Adrenal gland (tissue), 12 donors: ENCODE results near the gene LEPROT. TPM values are rescaled to one million over a fixed set of nuclear protein-coding genes. Genes with fewer than 3 reads are reported as not detected.
A peak's percentile ranks its signal among the peaks of the same experiment; 100 is the strongest.

Source experiments
- DNase-seq, 7 donors: peaks; one replicate each; pipeline ENCODE4 v3.0.0-alpha.2; 2019 to 2020
- H3K27ac ChIP-seq, 5 donors: fragments of 200-600 bp; sonication (generic) in 4 of 5; 1 replicate in 3 of 5; 2 replicates in 2 of 5; pipeline versions ENCODE4 v1.5.1 to v1.8.0; 2016 to 2020; ENCODE audit warnings: mild to moderate bottlenecking in 1 of 5
- H3K27me3 ChIP-seq: fragments of 200-600 bp; 2 replicates; pipeline ENCODE4 v1.8.0; 2021
- H3K36me3 ChIP-seq, 2 donors: fragments of 200-600 bp; replicated peaks in 1 of 2; 1 replicate in 1 of 2; 2 replicates in 1 of 2; pipeline versions ENCODE4 v1.5.1 to v1.8.0; 2018 to 2022
- H3K4me1 ChIP-seq, 2 donors: fragments of 200-600 bp; replicated peaks in 1 of 2; 1 replicate in 1 of 2; 2 replicates in 1 of 2; pipeline versions ENCODE4 v1.5.1 to v1.8.0; 2018 to 2021
- H3K4me3 ChIP-seq, 4 donors: fragments of 200-600 bp; sonication (generic) in 3 of 4; one replicate each; pipeline ENCODE4 v1.5.1; 2016 to 2018
- H3K9me3 ChIP-seq, 3 donors: fragments of 200-600 bp; sonication (generic) in 1 of 3; replicated peaks in 1 of 3; 1 replicate in 2 of 3; 2 replicates in 1 of 3; pipeline versions ENCODE4 v1.5.1 to v1.8.0; 2016 to 2021
- POLR2A ChIP-seq, 2 donors: fragments of 450-650 bp; IDR thresholded peaks; one replicate each; pipeline ENCODE4 v1.6.1; 2017; ENCODE audit warnings: antibody characterized with exemption in 2 of 2, mild to moderate bottlenecking in 2 of 2, moderate library complexity in 1 of 2
- WGBS, 4 donors: extraction: QIAGEN DNeasy Blood & Tissue Kit in 2 of 4; methylation state at CpG; one replicate each; pipeline versions ENCODE4 v1.1.5 to v1.1.7; 2013 to 2017; 5-methylcytosine and 5-hydroxymethylcytosine counted together
- intact Hi-C, 2 donors: fragments of 100-400 bp; cut with DNase I; formaldehyde crosslinking; loops; one replicate each; pipeline versions ENCODE4 v1.14.1 to v1.15.0; 2022 to 2023
- polyA plus RNA-seq, 3 donors: library from polyadenylated mRNA; stranded (reverse); fragments of 200-250 nt in 2 of 3; fragments of 350-450 nt in 1 of 3; fragmentation: Illumina TruSeq in 1 of 3; extraction: RNeasy Lipid Tissue Mini Kit (QIAGEN cat#74804) in 1 of 3; gene quantifications; one replicate each; pipeline ENCODE4 v1.2.3, GENCODE V29; 2013 to 2014
- total RNA-seq, 9 donors: library from RNA; depleted of rRNA in 4 of 9; stranded (reverse); fragments of >200 nt in 4 of 9; fragments of 120-200 nt in 1 of 9; fragmentation: NEBNext Ultra II Directional in 1 of 9; extraction: Animal tissue kit (Norgen Biotek cat#: 25700) in 1 of 9; gene quantifications; one replicate each; pipeline versions ENCODE4 v1.1.0 to v1.2.4, GENCODE V29; 2013 to 2023
- TF ChIP-seq, protein P1 (sequence below), 6 experiments: fragments of 450-650 bp in 4 of 6; fragments of 200-600 bp in 2 of 6; sonication (generic) in 1 of 6; IDR thresholded peaks; 1 replicate in 5 of 6; 2 replicates in 1 of 6; pipeline versions ENCODE4 v1.5.1 to v1.8.0; 2016 to 2021; ENCODE audit warnings: antibody characterized with exemption in 6 of 6, mild to moderate bottlenecking in 2 of 6, moderate library complexity in 1 of 6
- donor health status: healthy with polysubstance abuse.
- donor health status: Bipolar disorder and iron deficiency.
- donor health status: DM: yes; HTN: yes; CAD: no.
- donor health status: DM: no; HTN: no; CAD: no.
- donor health status: DM: no; HTN: no; CAD: no.
- donor health status: DM: yes; HTN: yes; CAD: no.

LEPROT gene
- total and polyA plus RNA-seq, 12 donors: 35.4 to 155 (median 93.1) TPM

DNA sequence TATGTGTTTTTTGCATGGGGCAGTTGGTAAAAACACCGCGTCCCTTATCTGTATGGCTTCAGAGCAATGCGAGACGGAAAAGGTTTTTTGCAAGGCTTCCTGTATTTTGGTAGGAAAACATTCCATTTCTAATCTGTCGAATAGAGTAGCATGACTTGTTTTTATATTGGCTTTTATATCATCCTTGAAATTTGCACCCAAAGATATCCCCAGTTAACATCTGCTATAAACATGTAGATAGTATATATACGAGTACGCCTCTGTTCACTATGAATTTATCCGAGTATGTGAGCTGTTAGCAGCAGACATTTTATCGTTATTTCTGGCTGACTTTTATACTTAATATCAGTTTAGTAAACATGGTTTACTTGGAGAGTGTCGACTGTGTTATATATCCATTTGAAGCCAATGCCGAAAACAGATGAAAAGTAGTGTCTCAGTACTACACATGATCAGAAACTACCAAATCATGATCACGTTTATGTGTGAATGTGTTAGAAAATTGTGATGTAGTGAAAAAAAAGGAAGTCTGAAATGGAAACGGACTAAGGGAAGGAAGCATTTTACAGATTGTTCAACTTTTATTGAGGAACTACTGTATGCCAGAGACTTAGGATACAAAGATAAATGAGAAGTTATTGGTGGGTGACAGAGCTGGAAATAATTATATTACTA lies 1.0 kb downstream of the LEPROT start:
- Histone ChIP-seq H3K27me3 (no peaks in the 10 kb centered on the region), H3K4me3 (peak overlapping the region; percentile 58 to 92 (median 88)), H3K9me3 (no peaks in the 10 kb centered on the region), H3K36me3 (peaks cover 0 to 13% of the 10 kb centered on the region in 2 donors), H3K27ac (peak overlapping the region; percentile 97 to 100 (median 99)), H3K4me1 (peaks cover 22 to 44% of the 10 kb centered on the region in 2 donors)
- DNase-seq: peak in 1 of 7 donors; percentile 20
- intact Hi-C loops: loop anchor here in 1 of 2 donors (10.0 kb wide), 1 partner anchor 167 kb away; no protein-coding TSS in a partner anchor
- TF ChIP-seq POLR2A (IDR thresholded peaks at IDR 0.05): no peak
- TF ChIP-seq, protein P1, sequence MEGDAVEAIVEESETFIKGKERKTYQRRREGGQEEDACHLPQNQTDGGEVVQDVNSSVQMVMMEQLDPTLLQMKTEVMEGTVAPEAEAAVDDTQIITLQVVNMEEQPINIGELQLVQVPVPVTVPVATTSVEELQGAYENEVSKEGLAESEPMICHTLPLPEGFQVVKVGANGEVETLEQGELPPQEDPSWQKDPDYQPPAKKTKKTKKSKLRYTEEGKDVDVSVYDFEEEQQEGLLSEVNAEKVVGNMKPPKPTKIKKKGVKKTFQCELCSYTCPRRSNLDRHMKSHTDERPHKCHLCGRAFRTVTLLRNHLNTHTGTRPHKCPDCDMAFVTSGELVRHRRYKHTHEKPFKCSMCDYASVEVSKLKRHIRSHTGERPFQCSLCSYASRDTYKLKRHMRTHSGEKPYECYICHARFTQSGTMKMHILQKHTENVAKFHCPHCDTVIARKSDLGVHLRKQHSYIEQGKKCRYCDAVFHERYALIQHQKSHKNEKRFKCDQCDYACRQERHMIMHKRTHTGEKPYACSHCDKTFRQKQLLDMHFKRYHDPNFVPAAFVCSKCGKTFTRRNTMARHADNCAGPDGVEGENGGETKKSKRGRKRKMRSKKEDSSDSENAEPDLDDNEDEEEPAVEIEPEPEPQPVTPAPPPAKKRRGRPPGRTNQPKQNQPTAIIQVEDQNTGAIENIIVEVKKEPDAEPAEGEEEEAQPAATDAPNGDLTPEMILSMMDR (IDR thresholded peaks at IDR 0.05): no peak
- WGBS, 4 donors: 1 to 4% (median 2%) methylated on average over 13 of the region's 13 CpGs

DNA sequence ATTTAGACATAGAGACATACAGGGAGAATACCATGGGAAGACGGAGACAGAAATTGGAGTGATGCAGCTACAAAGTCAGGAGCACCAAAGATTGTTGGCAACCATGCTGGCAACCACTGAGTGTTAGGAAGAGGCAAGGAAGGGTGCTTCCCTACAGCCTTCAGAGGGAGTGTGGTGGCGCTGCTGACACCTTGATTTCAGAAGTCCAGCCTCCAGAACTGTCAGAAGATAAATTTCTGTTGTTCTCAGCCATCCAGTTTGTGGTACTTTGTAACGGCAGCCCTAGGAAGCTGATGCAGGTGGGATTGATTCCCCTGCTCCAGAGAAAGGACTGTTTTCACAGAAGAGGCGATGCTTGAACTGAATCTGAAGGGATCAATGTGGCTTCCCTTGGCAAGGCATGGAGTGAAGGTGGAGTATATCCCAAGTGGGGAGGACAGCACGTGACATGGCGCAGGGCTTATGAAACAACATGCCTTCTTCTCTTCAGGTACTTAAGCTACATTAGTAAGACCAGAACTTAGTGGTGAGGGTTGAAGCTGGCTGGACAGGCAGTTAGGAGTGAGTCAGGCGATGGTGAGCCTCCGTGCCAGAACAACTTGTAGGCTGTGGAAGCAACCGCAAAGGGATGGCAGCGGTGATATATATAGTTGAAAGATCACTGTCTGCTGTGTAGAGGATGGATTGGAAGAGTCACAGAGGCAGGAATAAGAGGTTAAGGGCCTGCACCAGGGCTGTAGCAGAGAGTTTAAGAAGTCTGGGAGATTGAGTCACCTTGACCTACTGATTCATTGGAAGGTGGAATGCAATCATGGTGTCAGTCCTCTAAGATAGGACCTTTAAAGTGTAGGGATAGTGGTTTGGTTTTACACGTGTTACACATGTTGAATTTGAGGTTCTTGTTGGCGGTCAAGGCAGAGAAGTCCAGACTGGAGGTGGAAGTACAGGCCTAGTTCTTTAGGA lies 2.1 kb downstream of the LEPROT start:
- intact Hi-C loops: loop anchor here in 1 of 2 donors (10.0 kb wide), 1 partner anchor 168 kb away; no protein-coding TSS in a partner anchor
- WGBS, 4 donors: 82 to 84% (median 84%) methylated on average over 11 to 12 of the region's 12 CpGs
- no peaks in the 10 kb centered on the region for H3K27me3 ChIP-seq

DNA sequence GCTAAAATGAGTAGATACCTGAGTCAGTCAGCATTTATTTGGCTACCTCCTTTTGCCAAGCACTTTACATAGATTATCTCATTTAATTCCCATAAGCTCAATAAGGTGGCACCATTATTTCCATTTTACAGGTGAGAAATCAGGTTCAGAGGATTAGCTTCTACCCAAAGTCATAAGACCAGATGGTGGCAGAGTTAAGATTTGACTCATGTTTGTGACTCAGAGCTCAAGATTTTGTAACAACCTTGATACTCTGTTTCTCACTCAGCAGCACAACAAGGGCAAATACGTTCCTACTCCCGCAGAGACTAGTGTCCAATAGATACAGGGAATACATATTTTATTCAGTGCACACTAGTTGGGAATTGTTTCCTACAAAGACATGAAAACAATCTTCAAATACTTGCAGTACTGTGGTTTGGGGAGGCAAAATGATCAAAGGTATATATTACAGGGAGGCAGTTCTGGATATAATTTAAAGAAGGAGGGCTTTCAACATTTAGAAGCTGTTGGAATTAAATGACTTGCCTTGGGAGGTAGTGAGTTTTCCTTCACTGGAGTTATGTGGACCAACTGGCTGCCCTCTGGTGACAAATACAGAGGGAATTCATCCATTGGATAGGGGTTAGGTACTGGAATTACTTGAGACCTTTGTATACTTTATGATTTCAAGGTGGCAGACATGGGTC lies 3.6 kb downstream of the LEPROT start:
- intact Hi-C loops: loop anchor here in 1 of 2 donors (10.0 kb wide), 1 partner anchor 169 kb away; no protein-coding TSS in a partner anchor
- peak overlapping the region in 1 of 4 donors; percentile 19 for H3K4me3 ChIP-seq
- WGBS, 4 donors: 35 to 55% (median 42%) methylated on average over 2 of the region's 2 CpGs
- peak in 6 of 7 donors; percentile 31 to 69 (median 60) for DNase-seq
- H3K9me3 ChIP-seq: no peaks in the 10 kb centered on the region
- peak overlapping the region; percentile 69 to 100 (median 99) for H3K27ac ChIP-seq
- TF ChIP-seq, protein P1 (IDR thresholded peaks at IDR 0.05): no peak
- peak in 1 of 2 donors; percentile 82 for TF ChIP-seq POLR2A (IDR thresholded peaks at IDR 0.05)
- H3K27me3 ChIP-seq: no peaks in the 10 kb centered on the region
- H3K36me3 ChIP-seq: peaks cover 0 to 29% of the 10 kb centered on the region in 2 donors
- peaks cover 22 to 44% of the 10 kb centered on the region in 2 donors for H3K4me1 ChIP-seq

More for the DNA sequence above, 2.1 kb downstream of the LEPROT start:
- peaks cover 0 to 24% of the 10 kb centered on the region in 2 donors for H3K36me3 ChIP-seq
- H3K27ac ChIP-seq: peak overlapping the region; percentile 97 to 100 (median 99)
- H3K9me3 ChIP-seq: no peaks in the 10 kb centered on the region
- TF ChIP-seq, protein P1 (IDR thresholded peaks at IDR 0.05): no peak
- no peak for TF ChIP-seq POLR2A (IDR thresholded peaks at IDR 0.05)
- peaks cover 22 to 44% of the 10 kb centered on the region in 2 donors for H3K4me1 ChIP-seq
- peak overlapping the region in 1 of 4 donors; percentile 92 for H3K4me3 ChIP-seq
- DNase-seq: peak in 5 of 7 donors; percentile 39 to 57 (median 44)
